ENCODE results near the gene IL18BP.

DNA sequence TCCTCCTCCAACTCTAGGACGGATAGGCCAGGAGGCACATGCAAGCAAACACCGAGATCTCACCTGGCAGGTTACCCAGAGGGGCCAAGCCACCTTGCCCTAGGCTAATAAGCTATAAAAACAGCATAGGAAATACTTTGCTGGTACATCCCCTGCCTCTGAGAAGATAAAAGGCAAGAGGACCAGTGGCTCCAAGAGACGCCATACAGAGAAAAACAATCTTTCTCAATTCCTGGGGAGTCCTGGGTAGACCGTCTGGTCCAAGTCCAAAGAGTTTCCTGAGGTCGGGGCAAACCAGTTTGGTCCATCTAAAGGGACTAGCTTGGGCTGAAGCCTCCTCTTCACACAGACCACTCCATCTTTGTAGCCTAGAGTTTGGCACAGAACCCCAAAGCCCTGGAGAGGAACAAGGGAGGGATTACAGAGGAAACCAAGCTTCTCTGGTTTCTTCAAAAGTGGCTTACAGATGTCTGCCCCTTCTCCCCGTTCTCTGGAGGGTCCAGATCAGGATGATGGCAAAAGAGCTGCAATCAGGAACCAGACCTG, 41.2 kb downstream of the IL18BP start:
- TF ChIP-seq, protein P1, sequence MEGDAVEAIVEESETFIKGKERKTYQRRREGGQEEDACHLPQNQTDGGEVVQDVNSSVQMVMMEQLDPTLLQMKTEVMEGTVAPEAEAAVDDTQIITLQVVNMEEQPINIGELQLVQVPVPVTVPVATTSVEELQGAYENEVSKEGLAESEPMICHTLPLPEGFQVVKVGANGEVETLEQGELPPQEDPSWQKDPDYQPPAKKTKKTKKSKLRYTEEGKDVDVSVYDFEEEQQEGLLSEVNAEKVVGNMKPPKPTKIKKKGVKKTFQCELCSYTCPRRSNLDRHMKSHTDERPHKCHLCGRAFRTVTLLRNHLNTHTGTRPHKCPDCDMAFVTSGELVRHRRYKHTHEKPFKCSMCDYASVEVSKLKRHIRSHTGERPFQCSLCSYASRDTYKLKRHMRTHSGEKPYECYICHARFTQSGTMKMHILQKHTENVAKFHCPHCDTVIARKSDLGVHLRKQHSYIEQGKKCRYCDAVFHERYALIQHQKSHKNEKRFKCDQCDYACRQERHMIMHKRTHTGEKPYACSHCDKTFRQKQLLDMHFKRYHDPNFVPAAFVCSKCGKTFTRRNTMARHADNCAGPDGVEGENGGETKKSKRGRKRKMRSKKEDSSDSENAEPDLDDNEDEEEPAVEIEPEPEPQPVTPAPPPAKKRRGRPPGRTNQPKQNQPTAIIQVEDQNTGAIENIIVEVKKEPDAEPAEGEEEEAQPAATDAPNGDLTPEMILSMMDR (tag by site-specific recombination; IDR thresholded peaks at IDR 0.05): no peak
- TF ChIP-seq, protein P2, sequence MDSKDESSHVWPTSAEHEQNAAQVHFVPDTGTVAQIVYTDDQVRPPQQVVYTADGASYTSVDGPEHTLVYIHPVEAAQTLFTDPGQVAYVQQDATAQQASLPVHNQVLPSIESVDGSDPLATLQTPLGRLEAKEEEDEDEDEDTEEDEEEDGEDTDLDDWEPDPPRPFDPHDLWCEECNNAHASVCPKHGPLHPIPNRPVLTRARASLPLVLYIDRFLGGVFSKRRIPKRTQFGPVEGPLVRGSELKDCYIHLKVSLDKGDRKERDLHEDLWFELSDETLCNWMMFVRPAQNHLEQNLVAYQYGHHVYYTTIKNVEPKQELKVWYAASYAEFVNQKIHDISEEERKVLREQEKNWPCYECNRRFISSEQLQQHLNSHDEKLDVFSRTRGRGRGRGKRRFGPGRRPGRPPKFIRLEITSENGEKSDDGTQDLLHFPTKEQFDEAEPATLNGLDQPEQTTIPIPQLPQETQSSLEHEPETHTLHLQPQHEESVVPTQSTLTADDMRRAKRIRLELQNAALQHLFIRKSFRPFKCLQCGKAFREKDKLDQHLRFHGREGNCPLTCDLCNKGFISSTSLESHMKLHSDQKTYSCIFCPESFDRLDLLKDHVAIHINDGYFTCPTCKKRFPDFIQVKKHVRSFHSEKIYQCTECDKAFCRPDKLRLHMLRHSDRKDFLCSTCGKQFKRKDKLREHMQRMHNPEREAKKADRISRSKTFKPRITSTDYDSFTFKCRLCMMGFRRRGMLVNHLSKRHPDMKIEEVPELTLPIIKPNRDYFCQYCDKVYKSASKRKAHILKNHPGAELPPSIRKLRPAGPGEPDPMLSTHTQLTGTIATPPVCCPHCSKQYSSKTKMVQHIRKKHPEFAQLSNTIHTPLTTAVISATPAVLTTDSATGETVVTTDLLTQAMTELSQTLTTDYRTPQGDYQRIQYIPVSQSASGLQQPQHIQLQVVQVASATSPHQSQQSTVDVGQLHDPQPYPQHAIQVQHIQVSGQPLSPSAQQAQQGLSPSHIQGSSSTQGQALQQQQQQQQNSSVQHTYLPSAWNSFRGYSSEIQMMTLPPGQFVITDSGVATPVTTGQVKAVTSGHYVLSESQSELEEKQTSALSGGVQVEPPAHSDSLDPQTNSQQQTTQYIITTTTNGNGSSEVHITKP (tag by site-specific recombination; IDR thresholded peaks at IDR 0.05): no peak
- TF ChIP-seq ZNF530 (tag by site-specific recombination; IDR thresholded peaks at IDR 0.05; ENCODE audit: low read depth) (no peak), YY1 (tag by site-specific recombination; IDR thresholded peaks at IDR 0.05) (no peak)
